ENCODE measurements around the gene PYCARD. TPM values are rescaled to one million over a fixed set of nuclear protein-coding genes. Genes with fewer than 3 reads are reported as not detected.
"Not testable (repeated sequence)": the region's sequence is repeated elsewhere in the genome, so short reads cannot be mapped to it uniquely, and the experiment has no call there.

Gene PYCARD
- total RNA-seq, result 10 to 100 TPM; 13.0 to 80.1 (median 21.2) TPM
- polyA plus RNA-seq, result 10 to 100 TPM; 41.0 to 44.9 TPM
- total RNA-seq, result 6.5 reads per million, percentile 28 among the genes with 10 or more reads in this experiment

DNA sequence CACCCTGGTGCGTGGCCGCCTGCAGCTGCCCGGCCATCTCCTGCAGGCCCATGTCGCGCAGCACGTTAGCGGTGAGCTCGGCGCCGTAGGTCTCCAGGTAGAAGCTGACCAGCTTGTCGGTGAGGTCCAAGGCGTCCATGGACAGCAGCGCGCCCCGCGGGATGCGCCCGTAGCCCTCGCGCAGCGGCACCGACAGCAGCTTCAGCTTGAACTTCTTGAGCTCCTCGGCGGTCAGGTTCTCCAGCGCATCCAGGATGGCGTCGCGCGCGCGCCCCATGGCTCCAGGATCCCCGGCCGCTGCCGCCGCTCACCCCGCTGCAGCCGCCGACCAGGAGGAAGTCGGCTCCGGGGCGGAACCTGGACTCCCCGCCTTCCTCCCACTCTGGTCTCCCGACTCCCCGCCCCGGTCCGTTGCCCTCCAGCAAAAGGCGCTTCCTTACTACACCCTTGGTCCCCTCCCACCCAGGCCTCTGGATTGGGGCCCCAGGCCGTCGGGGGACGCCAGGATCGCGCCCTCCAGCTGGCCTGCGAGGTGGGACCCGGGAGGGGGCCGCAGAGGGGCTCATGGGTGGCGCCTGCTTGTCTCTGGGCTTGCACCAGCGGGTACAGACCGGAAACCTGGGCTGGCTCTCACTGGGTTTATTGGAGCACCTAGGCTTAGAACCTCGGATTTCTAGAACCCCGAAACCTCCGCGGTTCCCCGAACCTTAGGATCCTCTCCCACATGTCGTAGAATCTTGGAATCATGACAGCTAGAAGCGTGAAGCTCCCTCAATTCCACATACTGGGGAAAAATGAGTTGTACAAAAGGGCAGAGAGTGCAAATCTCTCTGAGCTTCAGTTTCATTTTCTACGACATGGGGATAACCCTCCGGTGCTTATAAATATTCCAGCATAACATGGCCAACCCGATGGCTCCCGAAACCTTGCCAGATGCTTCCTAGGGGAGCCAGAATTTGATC is at the start of gene PYCARD:
PYCARD (minus strand) TSS at position 347 of the 962 bp plus-strand sequence; CDS start at position 277, 70 bp downstream.
- Mint-ChIP-seq H3K27ac (peak within 1 kb of the TSS; percentile 68 to 88 (median 85)), H3K4me3 (peak within 1 kb of the TSS; percentile 71 to 93 (median 90)), H3K36me3 (peaks cover 0 to 23% (median 0%) of the 10 kb centered on the region in 5 donors), H3K27me3 (peaks cover 0 to 7% (median 0%) of the 10 kb centered on the region in 5 donors), H3K9me3 (peaks cover 0 to 5% (median 0%) of the 10 kb centered on the region in 11 donors), H3K4me1 (peaks cover 33 to 56% (median 46%) of the 10 kb centered on the region in 7 donors)
- ATAC-seq (peak; percentile 44), DNase-seq (peak in 6 of 9 donors; percentile 28 to 56 (median 38))
- ChIA-PET POLR2A (interaction anchor here (0.5 to 10.2 kb wide), 17 partner anchors 9 to 226 kb away, joined by 3 to 131 read pairs (median 3); partner anchors contain the start of genes FUS, KAT8, PYDC1 and TRIM72), CTCF (interaction anchor here (0.5 to 0.6 kb wide), 2 partner anchors 61 to 241 kb away, joined by 3 read pairs; no protein-coding TSS in a partner anchor)
- Histone ChIP-seq H3K4me1 (ENCODE audit: control insufficient read depth in 2 of 2, insufficient read depth in 2 of 2, low read length in 2 of 2) (peaks cover 19 to 20% of the 10 kb centered on the region in 2 donors), H3K27ac (ENCODE audit: low read depth, low read length) (peak within 1 kb of the TSS; percentile 73), H3K9me3 (ENCODE audit: control insufficient read depth in 2 of 3, low read length in 3 of 3) (no peaks in the 10 kb centered on the region), H3K36me3 (ENCODE audit: control insufficient read depth in 2 of 3, insufficient read depth in 3 of 3, low read length in 3 of 3) (peaks cover 0 to 18% (median 0%) of the 10 kb centered on the region in 3 experiments), H3K27me3 (ENCODE audit: control insufficient read depth in 2 of 2, insufficient read depth in 2 of 2, low read length in 2 of 2) (no peaks in the 10 kb centered on the region), H3K4me3 (ENCODE audit: low read length) (peak within 1 kb of the TSS; percentile 87)
- intact Hi-C loops (cut with micrococcal nuclease), result loop anchor here (1.0 to 5.0 kb wide), 10 partner anchors 22 to 665 kb away; partner anchors contain the start of genes ZNF843 (in 2 of the 2), ARMC5 (in 1 of the 2), FUS (in 1 of the 2) and KAT8 (in 1 of the 2)

DNA sequence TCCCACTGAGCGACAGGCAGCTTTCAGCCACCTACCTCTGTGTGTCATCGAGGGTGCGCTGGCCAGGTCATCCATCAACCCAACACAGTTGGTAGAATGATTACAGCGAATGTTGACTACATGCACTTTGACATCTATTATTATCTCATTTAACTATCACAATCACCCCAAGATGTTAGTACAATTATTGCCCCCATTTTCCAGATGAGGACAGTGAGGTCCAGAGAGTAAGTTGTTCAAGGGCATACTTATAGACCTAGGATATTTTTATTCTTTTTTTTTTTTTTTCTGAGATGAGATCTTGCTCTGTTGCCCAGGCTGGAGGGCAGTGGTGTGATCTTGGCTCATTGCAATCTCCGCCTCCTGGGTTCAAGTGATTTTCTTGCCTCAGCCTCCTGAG is 48.9 kb upstream of the PYCARD start:
- Mint-ChIP-seq H3K27me3 (no peaks in the 10 kb centered on the region), H3K9me3 (peaks cover 0 to 2% (median 0%) of the 10 kb centered on the region in 11 donors), H3K4me1 (peaks cover 0 to 55% (median 8%) of the 10 kb centered on the region in 7 donors), H3K27ac (peak overlapping the region in 1 of 9 donors; percentile 92), H3K36me3 (peaks cover 0 to 18% (median 0%) of the 10 kb centered on the region in 5 donors), H3K4me3 (peak overlapping the region in 1 of 10 donors; percentile 67)
- ATAC-seq, result no peak
- H3K9me3 ChIP-seq (ENCODE audit: control insufficient read depth in 2 of 3, low read length in 3 of 3), result no peaks in the 10 kb centered on the region
- DNase-seq, result no peak
- H3K4me1 ChIP-seq (ENCODE audit: control insufficient read depth in 2 of 2, insufficient read depth in 2 of 2, low read length in 2 of 2), result no peaks in the 10 kb centered on the region
- intact Hi-C loops (cut with micrococcal nuclease), result loop anchor here in 1 of 2 donors (5.0 kb wide), 1 partner anchor 49 kb away; the partner anchor contains the start of gene PYCARD
- H3K4me3 ChIP-seq (ENCODE audit: low read length), result no peak overlapping the region
- H3K27me3 ChIP-seq (ENCODE audit: control insufficient read depth in 2 of 2, insufficient read depth in 2 of 2, low read length in 2 of 2), result no peaks in the 10 kb centered on the region
- CTCF ChIA-PET, result no interaction called here
- no peak overlapping the region for H3K27ac ChIP-seq (ENCODE audit: low read depth, low read length)
- POLR2A ChIA-PET, result no interaction called here
- H3K36me3 ChIP-seq (ENCODE audit: control insufficient read depth in 2 of 3, insufficient read depth in 3 of 3, low read length in 3 of 3), result no peaks in the 10 kb centered on the region

DNA sequence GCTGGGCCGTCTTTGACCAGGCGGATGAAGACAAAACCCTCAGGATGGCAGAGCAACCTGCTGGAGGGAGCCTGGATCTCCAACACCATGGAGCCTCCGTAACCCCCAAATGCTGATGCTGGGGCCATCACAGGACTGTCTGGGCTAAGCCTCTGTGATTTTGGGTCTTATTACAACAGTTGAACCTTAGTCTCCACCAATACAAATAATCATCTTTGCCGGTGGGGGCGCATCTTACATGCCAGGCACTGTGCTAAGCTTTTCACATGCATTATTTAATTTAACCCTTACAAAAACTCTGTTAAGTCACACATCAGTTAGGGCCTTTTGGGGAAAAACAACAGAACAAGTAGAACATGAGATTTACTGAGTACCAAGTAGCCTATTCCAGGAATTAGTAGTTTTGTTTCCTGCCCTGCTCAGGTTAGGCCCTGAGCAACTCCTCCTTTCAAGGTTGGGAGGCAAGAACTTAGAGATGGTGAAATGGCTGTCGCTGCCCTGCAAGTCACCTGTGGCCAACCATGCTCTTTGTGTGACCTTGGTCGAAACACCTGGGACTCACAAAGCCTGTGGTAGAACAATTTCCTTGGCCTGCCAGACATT is 48.3 kb upstream of the PYCARD start:
- H3K36me3 Mint-ChIP-seq, result peaks cover 0 to 18% (median 0%) of the 10 kb centered on the region in 5 donors
- Histone ChIP-seq H3K36me3 (ENCODE audit: control insufficient read depth in 2 of 3, insufficient read depth in 3 of 3, low read length in 3 of 3) (no peaks in the 10 kb centered on the region), H3K4me3 (ENCODE audit: low read length) (no peak overlapping the region), H3K4me1 (ENCODE audit: control insufficient read depth in 2 of 2, insufficient read depth in 2 of 2, low read length in 2 of 2) (no peaks in the 10 kb centered on the region), H3K27me3 (ENCODE audit: control insufficient read depth in 2 of 2, insufficient read depth in 2 of 2, low read length in 2 of 2) (no peaks in the 10 kb centered on the region), H3K9me3 (ENCODE audit: control insufficient read depth in 2 of 3, low read length in 3 of 3) (no peaks in the 10 kb centered on the region), H3K27ac (ENCODE audit: low read depth, low read length) (no peak overlapping the region)
- CTCF ChIA-PET, result no interaction called here
- intact Hi-C loops (cut with micrococcal nuclease), result loop anchor here in 1 of 2 donors (5.0 kb wide), 1 partner anchor 49 kb away; the partner anchor contains the start of gene PYCARD
- peaks cover 0 to 2% (median 0%) of the 10 kb centered on the region in 11 donors for H3K9me3 Mint-ChIP-seq
- POLR2A ChIA-PET, result no interaction called here
- H3K4me1 Mint-ChIP-seq, result peaks cover 0 to 55% (median 8%) of the 10 kb centered on the region in 7 donors
- DNase-seq (no peak), ATAC-seq (no peak)
- peak overlapping the region in 1 of 10 donors; percentile 67 for H3K4me3 Mint-ChIP-seq
- H3K27me3 Mint-ChIP-seq, result peaks cover 0 to 2% (median 0%) of the 10 kb centered on the region in 5 donors
- H3K27ac Mint-ChIP-seq, result peak overlapping the region in 1 of 9 donors; percentile 92

DNA sequence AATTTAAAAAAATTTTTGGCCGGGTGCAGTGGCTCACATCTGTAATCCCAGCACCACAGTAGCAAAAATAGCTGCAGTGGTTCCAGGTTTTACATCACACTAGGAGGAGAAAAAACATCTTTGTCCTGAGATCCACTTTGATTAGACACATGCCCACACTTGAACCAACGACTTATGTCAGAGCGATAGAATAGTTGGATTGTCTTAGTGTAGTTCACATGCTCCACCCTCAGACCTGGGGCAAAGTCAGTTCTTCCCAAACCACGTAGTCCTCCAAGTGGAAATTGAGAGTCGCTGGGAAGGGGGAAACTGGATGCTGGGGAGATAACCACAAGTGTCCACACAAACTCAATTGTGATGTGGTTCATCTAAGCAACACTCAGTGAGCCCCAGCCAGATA is 45.8 kb upstream of the PYCARD start:
- H3K27me3 Mint-ChIP-seq, result peaks cover 0 to 2% (median 0%) of the 10 kb centered on the region in 5 donors
- intact Hi-C loops (cut with micrococcal nuclease), result no loop called here
- ChIA-PET POLR2A (no interaction called here), CTCF (interaction anchor here (1.2 kb wide), 1 partner anchor 18 kb away, joined by 3 read pairs; no protein-coding TSS in a partner anchor)
- Histone ChIP-seq H3K27me3 (ENCODE audit: control insufficient read depth in 2 of 2, insufficient read depth in 2 of 2, low read length in 2 of 2) (no peaks in the 10 kb centered on the region), H3K36me3 (ENCODE audit: control insufficient read depth in 2 of 3, insufficient read depth in 3 of 3, low read length in 3 of 3) (no peaks in the 10 kb centered on the region), H3K27ac (ENCODE audit: low read depth, low read length) (no peak overlapping the region), H3K4me1 (ENCODE audit: control insufficient read depth in 2 of 2, insufficient read depth in 2 of 2, low read length in 2 of 2) (no peaks in the 10 kb centered on the region), H3K9me3 (ENCODE audit: control insufficient read depth in 2 of 3, low read length in 3 of 3) (no peaks in the 10 kb centered on the region), H3K4me3 (ENCODE audit: low read length) (no peak overlapping the region)
- no peaks in the 10 kb centered on the region for H3K9me3 Mint-ChIP-seq
- no peak overlapping the region for H3K27ac Mint-ChIP-seq
- ATAC-seq (no peak), DNase-seq (no peak)
- peaks cover 0 to 10% (median 0%) of the 10 kb centered on the region in 5 donors for H3K36me3 Mint-ChIP-seq
- no peak overlapping the region for H3K4me3 Mint-ChIP-seq
- H3K4me1 Mint-ChIP-seq, result peaks cover 0 to 39% (median 0%) of the 10 kb centered on the region in 7 donors

DNA sequence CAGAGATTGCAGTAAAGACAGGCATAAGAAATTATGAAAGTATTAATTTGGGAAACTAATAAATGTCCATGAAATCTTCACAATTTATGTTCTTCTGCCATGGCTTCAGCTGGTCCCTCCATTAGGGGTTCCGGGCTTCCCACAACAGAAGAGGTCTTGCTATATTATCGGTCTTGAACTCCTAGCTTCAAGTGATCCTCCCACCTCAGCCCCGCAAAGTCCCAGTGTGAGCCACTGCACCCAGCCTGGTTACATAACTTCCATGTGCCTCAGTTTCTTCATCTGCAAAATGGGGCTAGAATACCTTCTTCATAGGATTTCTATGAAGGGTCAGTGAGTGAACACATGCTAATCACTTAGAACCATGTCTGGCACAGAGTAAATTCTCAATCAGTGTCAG is 43.7 kb upstream of the PYCARD start:
- Mint-ChIP-seq H3K4me1 (peaks cover 0 to 18% (median 0%) of the 10 kb centered on the region in 7 donors), H3K9me3 (no peaks in the 10 kb centered on the region), H3K27ac (no peak overlapping the region), H3K4me3 (no peak overlapping the region), H3K27me3 (peaks cover 0 to 3% (median 0%) of the 10 kb centered on the region in 5 donors), H3K36me3 (peaks cover 0 to 9% (median 0%) of the 10 kb centered on the region in 5 donors)
- H3K4me3 ChIP-seq (ENCODE audit: low read length), result no peak overlapping the region
- no peak for DNase-seq
- intact Hi-C loops (cut with micrococcal nuclease), result no loop called here
- H3K4me1 ChIP-seq (ENCODE audit: control insufficient read depth in 2 of 2, insufficient read depth in 2 of 2, low read length in 2 of 2), result no peaks in the 10 kb centered on the region
- no peaks in the 10 kb centered on the region for H3K36me3 ChIP-seq (ENCODE audit: control insufficient read depth in 2 of 3, insufficient read depth in 3 of 3, low read length in 3 of 3)
- ChIA-PET POLR2A (no interaction called here), CTCF (no interaction called here)
- ATAC-seq, result no peak
- no peaks in the 10 kb centered on the region for H3K27me3 ChIP-seq (ENCODE audit: control insufficient read depth in 2 of 2, insufficient read depth in 2 of 2, low read length in 2 of 2)
- H3K27ac ChIP-seq (ENCODE audit: low read depth, low read length), result no peak overlapping the region
- H3K9me3 ChIP-seq (ENCODE audit: control insufficient read depth in 2 of 3, low read length in 3 of 3), result no peaks in the 10 kb centered on the region

DNA sequence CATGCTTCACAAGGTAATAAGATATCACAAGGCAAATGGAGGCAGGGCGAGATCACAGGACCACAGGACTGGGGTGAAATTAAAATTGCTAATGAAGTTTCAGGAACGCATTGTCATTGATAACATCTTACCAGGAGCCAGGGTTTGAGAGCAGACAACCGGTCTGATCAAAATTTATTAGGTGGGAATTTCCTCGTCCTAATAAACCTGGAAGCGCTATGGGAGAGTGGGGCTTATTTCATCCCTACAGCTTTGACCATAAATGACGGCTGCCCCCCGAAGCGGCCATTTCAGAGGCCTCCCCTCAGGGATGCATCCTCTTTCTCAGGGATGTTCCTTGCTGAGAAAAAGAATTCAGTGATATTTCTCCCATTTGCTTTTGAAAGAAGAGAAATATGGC is 43.0 kb upstream of the PYCARD start:
- H3K36me3 Mint-ChIP-seq; H3K9me3 ChIP-seq (ENCODE audit: control insufficient read depth in 2 of 3, low read length in 3 of 3); H3K4me3 Mint-ChIP-seq; POLR2A ChIA-PET; H3K27me3 ChIP-seq (ENCODE audit: control insufficient read depth in 2 of 2, insufficient read depth in 2 of 2, low read length in 2 of 2); H3K27me3 Mint-ChIP-seq; intact Hi-C loops (cut with micrococcal nuclease); H3K4me3 ChIP-seq (ENCODE audit: low read length); CTCF ChIA-PET; H3K9me3 Mint-ChIP-seq; H3K36me3 ChIP-seq (ENCODE audit: control insufficient read depth in 2 of 3, insufficient read depth in 3 of 3, low read length in 3 of 3); H3K27ac ChIP-seq (ENCODE audit: low read depth, low read length); DNase-seq; H3K27ac Mint-ChIP-seq; H3K4me1 ChIP-seq (ENCODE audit: control insufficient read depth in 2 of 2, insufficient read depth in 2 of 2, low read length in 2 of 2); ATAC-seq: not testable (repeated sequence)
- H3K4me1 Mint-ChIP-seq, result peaks cover 0 to 11% (median 0%) of the 10 kb centered on the region in 7 donors

Measured in naive thymus-derived CD4-positive, alpha-beta T cell (primary cell).